PC-3 (cell line): Measurements from ENCODE around the gene NFIX. TPM values are rescaled to one million over a fixed set of nuclear protein-coding genes. Genes with fewer than 3 reads are reported as not detected.

Experiments
- ATAC-seq: fragments of 200-7000 bp; cut with Tn5 transposase; 2 replicates; pipeline ENCODE4 v1.9.1; 2020; ENCODE audit warnings: mild to moderate bottlenecking, moderate library complexity
- BruUV-seq: library from RNA; stranded (reverse); fragments of 400-500 nt; replicated peaks from 2 replicates; lab custom pipeline; 2021; lab: Mats Ljungman, UMichigan
- CTCF ChIA-PET: fragments of 300-600 bp; sonication (Branson Sonifier 250); formaldehyde crosslinking; loops from one replicate; lab custom pipeline; 2022; ENCODE audit warnings: antibody characterized with exemption; lab: Charles Lee
- POLR2A ChIA-PET: fragments of 300-600 bp; sonication (Branson Sonifier 250); formaldehyde crosslinking; loops from one replicate; lab custom pipeline; 2022; ENCODE audit warnings: antibody characterized with exemption; ENCODE audit not compliant: unreplicated experiment; lab: Charles Lee
- DNase-seq: peaks from one replicate; pipeline ENCODE4 v3.0.0-alpha.2; 2015
- H2AFZ ChIP-seq: fragments of 300-600 bp; sonication (generic); 2 replicates; pipeline ENCODE4 v1.6.0; 2016; ENCODE audit warnings: antibody characterized with exemption, low read length
- H3F3A ChIP-seq: fragments of 300-600 bp; sonication (generic); one replicate; pipeline ENCODE4 v1.6.0; 2017; ENCODE audit warnings: antibody characterized with exemption, low read length, control low read depth, mild to moderate bottlenecking; ENCODE audit not compliant: unreplicated experiment
- H3K27ac ChIP-seq: fragments of 300-600 bp; sonication (generic); 2 replicates; pipeline ENCODE4 v1.5.1; 2016; ENCODE audit warnings: mild to moderate bottlenecking, low read length
- H3K27me3 ChIP-seq: fragments of 300-600 bp; sonication (generic); 2 replicates; pipeline ENCODE4 v1.6.1; 2016; ENCODE audit warnings: low read length, mixed read lengths
- H3K36me3 ChIP-seq: fragments of 300-600 bp; sonication (generic); 2 replicates; pipeline ENCODE4 v1.6.1; 2016; ENCODE audit warnings: low read depth, mixed run types, low read length, mixed read lengths
- H3K4me1 ChIP-seq: fragments of 300-600 bp; sonication (generic); 2 replicates; pipeline ENCODE4 v1.5.1; 2016; ENCODE audit warnings: low read length; ENCODE audit not compliant: insufficient read depth
- H3K4me2 ChIP-seq: fragments of 300-600 bp; sonication (generic); 2 replicates; pipeline ENCODE4 v1.6.0; 2016; ENCODE audit warnings: low read length
- H3K4me3 ChIP-seq: fragments of 300-600 bp; sonication (generic); 2 replicates; pipeline ENCODE4 v1.5.1; 2016; ENCODE audit warnings: mild to moderate bottlenecking, low read length, mixed read lengths
- H3K79me2 ChIP-seq: fragments of 300-600 bp; sonication (generic); 2 replicates; pipeline ENCODE4 v1.6.1; 2017; ENCODE audit warnings: low read length, mixed read lengths
- H3K9ac ChIP-seq: fragments of 300-600 bp; sonication (generic); 2 replicates; pipeline ENCODE4 v1.6.0; 2016; ENCODE audit warnings: mild to moderate bottlenecking, low read length
- H3K9me2 ChIP-seq: fragments of 300-600 bp; sonication (generic); replicated peaks from 2 replicates; pipeline ENCODE4 v1.6.1; 2016; ENCODE audit warnings: mixed run types, low read length, mixed read lengths
- H3K9me3 ChIP-seq: fragments of 300-600 bp; sonication (generic); 2 replicates; pipeline ENCODE4 v1.6.1; 2016; ENCODE audit warnings: low read length, mixed read lengths
- H4K20me1 ChIP-seq: fragments of 300-600 bp; sonication (generic); 2 replicates; pipeline ENCODE4 v1.6.1; 2016; ENCODE audit warnings: low read length, mixed read lengths
- CTCF ChIP-seq: fragments of 300-600 bp; sonication (generic); conservative IDR thresholded peaks from 2 replicates; pipeline ENCODE4 v1.5.1; 2017; ENCODE audit warnings: antibody characterized with exemption, low read depth, mild to moderate bottlenecking, low read length
- EZH2 ChIP-seq: fragments of 300-600 bp; sonication (generic); IDR thresholded peaks from one replicate; pipeline ENCODE4 v1.6.1; 2017; ENCODE audit warnings: antibody characterized with exemption, mild to moderate bottlenecking, low read length; ENCODE audit not compliant: unreplicated experiment
- EZH2phosphoT487 ChIP-seq: fragments of 300-600 bp; sonication (generic); IDR thresholded peaks from 2 replicates; pipeline ENCODE4 v1.6.1; 2018; ENCODE audit warnings: mild to moderate bottlenecking, antibody characterized with exemption, low read length, borderline replicate concordance
- intact Hi-C: fragments of 100-400 bp; cut with micrococcal nuclease; formaldehyde crosslinking; loops from 2 replicates; pipeline ENCODE4 v1.9.0; 2023
- total RNA-seq: library from RNA; depleted of rRNA; stranded (reverse); fragments of >200 nt; gene quantifications from 2 replicates; pipeline ENCODE4 v1.2.3, GENCODE V29; 2014

Gene NFIX
- total RNA-seq, 1 experiment from 2014 or later: 43.3 TPM

- Histone ChIP-seq H3K4me1 (peaks cover 3% of the 10 kb centered on the region), H3K9me2 (no peaks in the 10 kb centered on the region), H3K79me2 (peaks cover 94% of the 10 kb centered on the region), H3K27me3 (no peaks in the 10 kb centered on the region), H3K4me3 (no peak overlapping the region), H3K27ac (no peak overlapping the region), H3K9me3 (no peaks in the 10 kb centered on the region), H3K36me3 (peaks cover 4% of the 10 kb centered on the region; the same call in 1 of the 2 replicates), H3F3A (no peaks in the 10 kb centered on the region), H3K9ac (no peak overlapping the region), H4K20me1 (peaks cover 7% of the 10 kb centered on the region; the same call in 1 of the 2 replicates), H3K4me2 (no peak overlapping the region), H2AFZ (no peak overlapping the region)
- POLR2A ChIA-PET: no interaction called here
- CTCF ChIA-PET: no interaction called here
- TF ChIP-seq EZH2phosphoT487 (no peak), EZH2 (no peak), CTCF (no peak)
- DNase-seq: no peak
- no peak for ATAC-seq
- no TSS peak for BruUV-seq
- intact Hi-C loops: no loop called here
These were observed 7.1 kb downstream of the NFIX start for GRCh38 chr19:13002166-13002898.

GRCh38 chr19:13003081-13003480 lies 7.8 kb downstream of the NFIX start:
- ATAC-seq (no peak), DNase-seq (no peak)
- no TSS peak for BruUV-seq
- Histone ChIP-seq H3K4me3 (no peak overlapping the region), H3K9ac (no peak overlapping the region), H3K27ac (no peak overlapping the region), H3F3A (no peaks in the 10 kb centered on the region), H3K79me2 (peaks cover 93% of the 10 kb centered on the region), H2AFZ (no peak overlapping the region), H3K9me3 (no peaks in the 10 kb centered on the region), H3K27me3 (no peaks in the 10 kb centered on the region), H4K20me1 (peaks cover 7% of the 10 kb centered on the region; the same call in 1 of the 2 replicates), H3K4me1 (no peaks in the 10 kb centered on the region), H3K4me2 (no peak overlapping the region), H3K9me2 (no peaks in the 10 kb centered on the region), H3K36me3 (peaks cover 4% of the 10 kb centered on the region; the same call in 1 of the 2 replicates)
- no peak for TF ChIP-seq EZH2
- no peak for TF ChIP-seq CTCF
- TF ChIP-seq EZH2phosphoT487: no peak
- intact Hi-C loops: no loop called here
- ChIA-PET CTCF (no interaction called here), POLR2A (no interaction called here)

GRCh38 chr19:13004273-13004672 lies 9.0 kb downstream of the NFIX start:
- no peak for ATAC-seq
- Histone ChIP-seq H3K9ac (no peak overlapping the region), H3F3A (no peaks in the 10 kb centered on the region), H3K27ac (no peak overlapping the region), H3K4me3 (no peak overlapping the region), H3K4me1 (no peaks in the 10 kb centered on the region), H2AFZ (no peak overlapping the region), H3K79me2 (peaks cover 85% of the 10 kb centered on the region), H3K36me3 (0 out of 2 replicates have a peak, but pooled peaks cover 4% of the 10 kb centered on the region), H4K20me1 (peaks cover 7% of the 10 kb centered on the region; the same call in 1 of the 2 replicates), H3K27me3 (no peaks in the 10 kb centered on the region), H3K9me3 (no peaks in the 10 kb centered on the region), H3K4me2 (no peak overlapping the region), H3K9me2 (no peaks in the 10 kb centered on the region)
- DNase-seq: no peak
- intact Hi-C loops: no loop called here
- TF ChIP-seq CTCF (no peak), EZH2phosphoT487 (no peak), EZH2 (no peak)
- ChIA-PET CTCF (no interaction called here), POLR2A (interaction anchor here (0.6 kb wide), 1 partner anchor 152 kb away, joined by 4 read pairs; no protein-coding TSS in a partner anchor)
- BruUV-seq: no TSS peak
